ENCODE data around the gene TMPRSS11A.

GRCh38 chr4:67915400-67915966, 47.8 kb downstream of the TMPRSS11A start:
- TF ChIP-seq, protein P1, sequence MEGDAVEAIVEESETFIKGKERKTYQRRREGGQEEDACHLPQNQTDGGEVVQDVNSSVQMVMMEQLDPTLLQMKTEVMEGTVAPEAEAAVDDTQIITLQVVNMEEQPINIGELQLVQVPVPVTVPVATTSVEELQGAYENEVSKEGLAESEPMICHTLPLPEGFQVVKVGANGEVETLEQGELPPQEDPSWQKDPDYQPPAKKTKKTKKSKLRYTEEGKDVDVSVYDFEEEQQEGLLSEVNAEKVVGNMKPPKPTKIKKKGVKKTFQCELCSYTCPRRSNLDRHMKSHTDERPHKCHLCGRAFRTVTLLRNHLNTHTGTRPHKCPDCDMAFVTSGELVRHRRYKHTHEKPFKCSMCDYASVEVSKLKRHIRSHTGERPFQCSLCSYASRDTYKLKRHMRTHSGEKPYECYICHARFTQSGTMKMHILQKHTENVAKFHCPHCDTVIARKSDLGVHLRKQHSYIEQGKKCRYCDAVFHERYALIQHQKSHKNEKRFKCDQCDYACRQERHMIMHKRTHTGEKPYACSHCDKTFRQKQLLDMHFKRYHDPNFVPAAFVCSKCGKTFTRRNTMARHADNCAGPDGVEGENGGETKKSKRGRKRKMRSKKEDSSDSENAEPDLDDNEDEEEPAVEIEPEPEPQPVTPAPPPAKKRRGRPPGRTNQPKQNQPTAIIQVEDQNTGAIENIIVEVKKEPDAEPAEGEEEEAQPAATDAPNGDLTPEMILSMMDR (conservative IDR thresholded peaks at IDR 0.05 in 1 of 2, IDR thresholded peaks at IDR 0.05 in 1 of 2; ENCODE audit: extremely low read depth in 1 of 2, insufficient read depth in 1 of 2, low read depth in 1 of 2, low read length in 2 of 2) = no peak
- TF ChIP-seq EZH2 (IDR thresholded peaks at IDR 0.05; ENCODE audit: borderline replicate concordance, low read length) = no peak

Measured in mammary epithelial cell (primary cell).